Right lobe of liver (tissue), 4 donors: Measurements from ENCODE around the gene SRP54.

Experiments
- CTCF ChIP-seq, 4 donors: fragments of 200-600 bp in 3 of 4; fragments of 450-650 bp in 1 of 4; IDR thresholded peaks; one replicate each; pipeline versions ENCODE4 v1.5.1 to v1.8.0; 2016 to 2022; ENCODE audit warnings: antibody characterized with exemption in 4 of 4, mild to moderate bottlenecking in 2 of 4
- POLR2A ChIP-seq: fragments of 450-650 bp; IDR thresholded peaks from one replicate; pipeline ENCODE4 v1.6.1; 2017; ENCODE audit warnings: antibody characterized with exemption, mild to moderate bottlenecking
- donor health status: DM: no; HTN: no; CAD: no.
- donor health status: DM: no; HTN: no; CAD: no.
- donor health status: DM: no; HTN: yes; CAD: no.

DNA sequence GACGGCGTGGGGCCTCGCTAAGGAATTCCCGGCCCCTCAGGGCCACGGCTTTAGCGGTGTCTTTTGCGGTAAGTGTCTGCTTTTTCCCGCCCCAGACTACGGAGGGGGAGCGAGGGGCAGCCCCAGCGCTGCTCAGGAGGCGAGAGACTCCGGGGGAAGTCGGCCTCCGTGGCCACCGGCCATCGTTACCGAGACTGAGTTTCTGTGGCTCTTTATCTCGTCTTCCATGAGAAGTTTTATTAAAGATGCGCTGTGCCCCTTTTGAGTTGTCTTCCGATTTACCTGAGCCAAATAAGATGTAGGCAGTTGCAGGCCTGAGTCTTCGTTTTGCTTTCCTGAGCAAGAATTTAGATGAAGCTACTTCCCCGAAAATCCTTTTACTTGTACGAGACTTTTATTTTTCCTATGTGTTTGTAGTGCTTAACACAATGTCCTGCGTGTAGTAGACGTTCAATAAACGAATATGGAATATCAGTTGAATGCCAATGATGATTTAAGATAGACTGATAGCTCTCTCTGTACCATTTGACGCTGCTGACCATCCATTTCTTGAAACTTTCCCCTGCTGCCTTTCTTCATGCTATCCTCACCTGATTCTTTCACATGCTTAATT is 462 bp downstream of the SRP54 start:
- TF ChIP-seq POLR2A: no peak
- no peak for TF ChIP-seq CTCF (IDR thresholded peaks at IDR 0.05)
